ENCODE data around the gene AGR3. TPM values are rescaled to one million over a fixed set of nuclear protein-coding genes. Genes with fewer than 3 reads are reported as not detected.

The AGR3 gene
- polyA plus RNA-seq, 1 donor from 2014 or later: not detected

DNA sequence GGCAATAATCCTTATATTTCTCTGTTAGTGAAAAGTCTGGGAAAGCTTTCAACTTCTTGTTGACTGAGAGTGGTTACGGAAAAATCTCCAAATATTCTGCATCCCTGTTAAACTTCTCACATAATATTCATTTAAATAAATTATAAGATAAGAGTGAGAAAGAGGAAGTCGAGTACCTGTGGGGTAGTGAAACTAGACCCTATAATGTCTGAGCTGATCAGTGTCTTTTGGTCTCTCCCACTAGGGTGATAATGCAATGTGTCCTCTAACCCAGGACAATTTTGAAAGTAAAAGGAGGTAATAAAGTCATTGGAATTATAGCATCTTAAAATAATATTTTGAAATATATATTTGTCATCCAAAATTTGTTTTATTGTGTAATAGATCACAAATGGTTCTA lies 2.1 kb upstream of the AGR3 start:
- H3K4me2 ChIP-seq (ENCODE audit: low read length): no peak overlapping the region
- H3K9ac ChIP-seq (ENCODE audit: low read length): no peak overlapping the region
- no peak overlapping the region for H2AFZ ChIP-seq (ENCODE audit: low read depth, low read length)
- no peaks in the 10 kb centered on the region for H3K9me2 ChIP-seq (ENCODE audit: insufficient read depth, low read length)
- H3K4me3 ChIP-seq (ENCODE audit: low read length): no peak overlapping the region
- TF ChIP-seq EP300 (conservative IDR thresholded peaks at IDR 0.05; ENCODE audit: poor library complexity, severe bottlenecking) (no peak), POLR2AphosphoS5 (IDR thresholded peaks at IDR 0.05) (no peak), RAD21 (conservative IDR thresholded peaks at IDR 0.05) (no peak), MXI1 (conservative IDR thresholded peaks at IDR 0.05; ENCODE audit: poor library complexity, severe bottlenecking) (no peak), TAF1 (IDR thresholded peaks at IDR 0.05; ENCODE audit: low read depth) (no peak), SMC3 (conservative IDR thresholded peaks at IDR 0.05; ENCODE audit: poor library complexity) (no peak), EZH2 (IDR thresholded peaks at IDR 0.05; ENCODE audit: borderline replicate concordance, insufficient read depth, low read length, poor library complexity, severe bottlenecking) (no peak)
- TF ChIP-seq, protein P1, sequence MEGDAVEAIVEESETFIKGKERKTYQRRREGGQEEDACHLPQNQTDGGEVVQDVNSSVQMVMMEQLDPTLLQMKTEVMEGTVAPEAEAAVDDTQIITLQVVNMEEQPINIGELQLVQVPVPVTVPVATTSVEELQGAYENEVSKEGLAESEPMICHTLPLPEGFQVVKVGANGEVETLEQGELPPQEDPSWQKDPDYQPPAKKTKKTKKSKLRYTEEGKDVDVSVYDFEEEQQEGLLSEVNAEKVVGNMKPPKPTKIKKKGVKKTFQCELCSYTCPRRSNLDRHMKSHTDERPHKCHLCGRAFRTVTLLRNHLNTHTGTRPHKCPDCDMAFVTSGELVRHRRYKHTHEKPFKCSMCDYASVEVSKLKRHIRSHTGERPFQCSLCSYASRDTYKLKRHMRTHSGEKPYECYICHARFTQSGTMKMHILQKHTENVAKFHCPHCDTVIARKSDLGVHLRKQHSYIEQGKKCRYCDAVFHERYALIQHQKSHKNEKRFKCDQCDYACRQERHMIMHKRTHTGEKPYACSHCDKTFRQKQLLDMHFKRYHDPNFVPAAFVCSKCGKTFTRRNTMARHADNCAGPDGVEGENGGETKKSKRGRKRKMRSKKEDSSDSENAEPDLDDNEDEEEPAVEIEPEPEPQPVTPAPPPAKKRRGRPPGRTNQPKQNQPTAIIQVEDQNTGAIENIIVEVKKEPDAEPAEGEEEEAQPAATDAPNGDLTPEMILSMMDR (IDR thresholded peaks at IDR 0.05; ENCODE audit: poor library complexity, severe bottlenecking): no peak
- TF ChIP-seq, protein P2, sequence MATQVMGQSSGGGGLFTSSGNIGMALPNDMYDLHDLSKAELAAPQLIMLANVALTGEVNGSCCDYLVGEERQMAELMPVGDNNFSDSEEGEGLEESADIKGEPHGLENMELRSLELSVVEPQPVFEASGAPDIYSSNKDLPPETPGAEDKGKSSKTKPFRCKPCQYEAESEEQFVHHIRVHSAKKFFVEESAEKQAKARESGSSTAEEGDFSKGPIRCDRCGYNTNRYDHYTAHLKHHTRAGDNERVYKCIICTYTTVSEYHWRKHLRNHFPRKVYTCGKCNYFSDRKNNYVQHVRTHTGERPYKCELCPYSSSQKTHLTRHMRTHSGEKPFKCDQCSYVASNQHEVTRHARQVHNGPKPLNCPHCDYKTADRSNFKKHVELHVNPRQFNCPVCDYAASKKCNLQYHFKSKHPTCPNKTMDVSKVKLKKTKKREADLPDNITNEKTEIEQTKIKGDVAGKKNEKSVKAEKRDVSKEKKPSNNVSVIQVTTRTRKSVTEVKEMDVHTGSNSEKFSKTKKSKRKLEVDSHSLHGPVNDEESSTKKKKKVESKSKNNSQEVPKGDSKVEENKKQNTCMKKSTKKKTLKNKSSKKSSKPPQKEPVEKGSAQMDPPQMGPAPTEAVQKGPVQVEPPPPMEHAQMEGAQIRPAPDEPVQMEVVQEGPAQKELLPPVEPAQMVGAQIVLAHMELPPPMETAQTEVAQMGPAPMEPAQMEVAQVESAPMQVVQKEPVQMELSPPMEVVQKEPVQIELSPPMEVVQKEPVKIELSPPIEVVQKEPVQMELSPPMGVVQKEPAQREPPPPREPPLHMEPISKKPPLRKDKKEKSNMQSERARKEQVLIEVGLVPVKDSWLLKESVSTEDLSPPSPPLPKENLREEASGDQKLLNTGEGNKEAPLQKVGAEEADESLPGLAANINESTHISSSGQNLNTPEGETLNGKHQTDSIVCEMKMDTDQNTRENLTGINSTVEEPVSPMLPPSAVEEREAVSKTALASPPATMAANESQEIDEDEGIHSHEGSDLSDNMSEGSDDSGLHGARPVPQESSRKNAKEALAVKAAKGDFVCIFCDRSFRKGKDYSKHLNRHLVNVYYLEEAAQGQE (IDR thresholded peaks at IDR 0.05; ENCODE audit: borderline replicate concordance): no peak
- no peak overlapping the region for H3K27ac ChIP-seq (ENCODE audit: low read length)
- H3F3A ChIP-seq (ENCODE audit: insufficient read depth, low read length, poor library complexity, severe bottlenecking): no peaks in the 10 kb centered on the region
- H3K79me2 ChIP-seq (replicated peaks; ENCODE audit: insufficient read depth, low read length): no peaks in the 10 kb centered on the region
- no peaks in the 10 kb centered on the region for H3K9me3 ChIP-seq (ENCODE audit: low read length)
- H3K27me3 ChIP-seq (ENCODE audit: insufficient read depth, low read depth, low read length): no peaks in the 10 kb centered on the region
- H3K36me3 ChIP-seq (ENCODE audit: insufficient read depth, low read length): no peaks in the 10 kb centered on the region
- no peaks in the 10 kb centered on the region for H4K20me1 ChIP-seq (ENCODE audit: insufficient read depth)

DNA sequence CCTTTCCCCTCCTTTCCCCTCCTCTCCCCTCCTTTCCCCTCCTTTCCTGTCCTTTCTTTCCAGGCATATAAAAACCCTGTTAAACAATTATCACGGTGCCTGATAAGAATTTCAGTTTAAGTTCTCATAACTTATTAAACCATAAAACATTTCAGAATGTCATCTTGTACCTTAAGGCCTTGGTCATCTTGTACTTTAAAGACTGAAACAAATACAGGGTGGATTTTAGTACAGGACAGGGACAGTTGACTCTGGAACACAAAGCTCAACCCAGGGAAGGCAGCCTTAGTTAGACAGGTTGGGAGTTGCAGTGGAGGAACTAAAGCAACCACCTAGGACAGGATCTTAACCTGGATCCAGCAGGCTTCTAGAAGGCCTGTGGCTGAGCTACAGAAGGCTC lies 1.2 kb downstream of the AGR3 start:
- H3K4me3 ChIP-seq (ENCODE audit: low read length): no peak overlapping the region
- H3K27me3 ChIP-seq (ENCODE audit: insufficient read depth, low read depth, low read length): no peaks in the 10 kb centered on the region
- no peaks in the 10 kb centered on the region for H4K20me1 ChIP-seq (ENCODE audit: insufficient read depth)
- no peak overlapping the region for H2AFZ ChIP-seq (ENCODE audit: low read depth, low read length)
- no peaks in the 10 kb centered on the region for H3K9me3 ChIP-seq (ENCODE audit: low read length)
- no peak overlapping the region for H3K4me2 ChIP-seq (ENCODE audit: low read length)
- H3F3A ChIP-seq (ENCODE audit: insufficient read depth, low read length, poor library complexity, severe bottlenecking): no peaks in the 10 kb centered on the region
- H3K9ac ChIP-seq (ENCODE audit: low read length): no peak overlapping the region
- TF ChIP-seq, protein P2 (IDR thresholded peaks at IDR 0.05; ENCODE audit: borderline replicate concordance): no peak
- TF ChIP-seq, protein P1 (IDR thresholded peaks at IDR 0.05; ENCODE audit: poor library complexity, severe bottlenecking): no peak
- TF ChIP-seq EP300 (conservative IDR thresholded peaks at IDR 0.05; ENCODE audit: poor library complexity, severe bottlenecking): no peak
- TF ChIP-seq MXI1 (conservative IDR thresholded peaks at IDR 0.05; ENCODE audit: poor library complexity, severe bottlenecking): no peak
- TF ChIP-seq SMC3 (conservative IDR thresholded peaks at IDR 0.05; ENCODE audit: poor library complexity): no peak
- H3K36me3 ChIP-seq (ENCODE audit: insufficient read depth, low read length): no peaks in the 10 kb centered on the region
- H3K9me2 ChIP-seq (ENCODE audit: insufficient read depth, low read length): no peaks in the 10 kb centered on the region
- H3K79me2 ChIP-seq (replicated peaks; ENCODE audit: insufficient read depth, low read length): no peaks in the 10 kb centered on the region
- no peak overlapping the region for H3K27ac ChIP-seq (ENCODE audit: low read length)

Measured in neural cell (in vitro differentiated cells).